Measurements from ENCODE around the gene CCDC171.
"Not testable (repeated sequence)": the region's sequence is repeated elsewhere in the genome, so short reads cannot be mapped to it uniquely, and the experiment has no call there.

The CCDC171 gene

GRCh38 chr9:15693701-15694100 is 140.9 kb downstream of the CCDC171 start:
- Histone ChIP-seq H3K4me1 (ENCODE audit: control insufficient read depth in 5 of 5, insufficient read depth in 5 of 5, low read length in 5 of 5) (no peaks in the 10 kb centered on the region), H3K27ac (ENCODE audit: low read depth, low read length) (no peak overlapping the region), H3K36me3 (ENCODE audit: control insufficient read depth in 5 of 5, insufficient read depth in 5 of 5, low read length in 5 of 5) (peaks cover 0 to 3% (median 0%) of the 10 kb centered on the region in 5 donors), H3K27me3 (ENCODE audit: control insufficient read depth in 5 of 5, insufficient read depth in 4 of 5, low read length in 5 of 5) (no peaks in the 10 kb centered on the region), H3K4me3 (ENCODE audit: low read depth in 1 of 5, low read length in 5 of 5) (no peak overlapping the region), H3K9ac (ENCODE audit: low read length in 5 of 5) (no peak overlapping the region), H3K9me3 (ENCODE audit: control insufficient read depth in 5 of 5, low read length in 5 of 5) (peaks cover 0 to 8% (median 0%) of the 10 kb centered on the region in 5 donors)

GRCh38 chr9:15696979-15697378 is 144.1 kb downstream of the CCDC171 start:
- Histone ChIP-seq H3K27ac (ENCODE audit: low read depth, low read length) (no peak overlapping the region), H3K9ac (ENCODE audit: low read length in 5 of 5) (no peak overlapping the region), H3K9me3 (ENCODE audit: control insufficient read depth in 5 of 5, low read length in 5 of 5) (no peaks in the 10 kb centered on the region), H3K4me1 (ENCODE audit: control insufficient read depth in 5 of 5, insufficient read depth in 5 of 5, low read length in 5 of 5) (no peaks in the 10 kb centered on the region), H3K27me3 (ENCODE audit: control insufficient read depth in 5 of 5, insufficient read depth in 4 of 5, low read length in 5 of 5) (no peaks in the 10 kb centered on the region), H3K36me3 (ENCODE audit: control insufficient read depth in 5 of 5, insufficient read depth in 5 of 5, low read length in 5 of 5) (peaks cover 0 to 3% (median 0%) of the 10 kb centered on the region in 5 donors), H3K4me3 (ENCODE audit: low read depth in 1 of 5, low read length in 5 of 5) (no peak overlapping the region)

DNA sequence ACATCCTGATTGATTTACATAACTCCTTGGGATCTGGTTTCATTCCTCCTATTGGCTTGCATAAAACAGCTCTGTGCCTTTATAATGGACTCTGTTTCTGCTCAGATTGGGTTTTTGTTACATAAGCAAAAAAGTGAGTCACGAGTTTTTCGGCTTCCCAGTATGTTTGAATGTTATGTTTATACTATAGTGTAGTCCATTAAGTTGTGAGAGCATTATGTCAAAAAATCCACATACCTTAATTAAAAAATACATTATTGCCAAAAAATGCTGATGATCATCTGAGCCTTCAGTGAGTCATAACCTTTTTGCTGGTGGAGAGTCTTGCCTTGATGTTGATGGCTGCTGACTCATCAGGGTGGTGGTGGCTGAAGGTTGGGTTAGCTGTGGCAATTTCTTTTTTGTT is 144.6 kb downstream of the CCDC171 start:
- H3K36me3 ChIP-seq (ENCODE audit: control insufficient read depth in 5 of 5, insufficient read depth in 5 of 5, low read length in 5 of 5), result peaks cover 0 to 3% (median 0%) of the 10 kb centered on the region in 5 donors
- H3K27ac ChIP-seq (ENCODE audit: low read depth, low read length), result no peak overlapping the region
- no peak overlapping the region for H3K9ac ChIP-seq (ENCODE audit: low read length in 5 of 5)
- H3K9me3 ChIP-seq (ENCODE audit: control insufficient read depth in 5 of 5, low read length in 5 of 5), result no peaks in the 10 kb centered on the region
- no peak overlapping the region for H3K4me3 ChIP-seq (ENCODE audit: low read depth in 1 of 5, low read length in 5 of 5)
- no peaks in the 10 kb centered on the region for H3K4me1 ChIP-seq (ENCODE audit: control insufficient read depth in 5 of 5, insufficient read depth in 5 of 5, low read length in 5 of 5)
- no peaks in the 10 kb centered on the region for H3K27me3 ChIP-seq (ENCODE audit: control insufficient read depth in 5 of 5, insufficient read depth in 4 of 5, low read length in 5 of 5)

DNA sequence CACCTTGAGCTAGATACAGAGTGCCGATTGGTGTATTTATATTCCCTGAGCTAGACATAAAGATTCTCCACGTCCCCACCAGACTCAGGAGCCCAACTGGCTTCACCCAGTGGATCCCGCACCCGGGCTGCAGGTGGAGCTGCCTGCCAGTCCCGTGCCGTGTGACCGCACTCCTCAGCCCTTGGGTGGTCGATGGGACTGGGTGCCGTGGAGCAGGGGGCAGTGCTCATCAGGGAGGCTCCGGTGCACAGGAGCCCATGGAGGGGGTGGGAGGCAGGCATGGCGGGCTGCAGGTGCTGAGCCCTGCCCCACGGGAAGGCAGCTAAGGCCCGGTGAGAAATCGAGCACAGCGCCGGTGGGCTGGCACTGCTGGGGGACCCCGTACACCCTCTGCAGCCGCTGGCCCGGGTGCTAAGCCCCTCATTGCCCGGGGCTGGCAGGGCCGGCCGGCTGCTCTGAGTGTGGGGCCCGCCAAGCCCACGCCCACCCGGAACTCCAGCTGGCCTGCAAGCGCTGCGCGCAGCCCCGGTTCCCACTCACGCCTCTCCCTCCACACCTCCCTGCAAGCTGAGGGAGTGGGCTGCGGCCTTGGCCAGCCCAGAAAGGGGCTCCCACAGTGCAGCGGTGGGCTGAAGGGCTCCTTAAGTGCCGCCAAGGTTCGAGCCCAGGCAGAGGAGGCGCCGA is 147.2 kb downstream of the CCDC171 start:
- H3K9ac ChIP-seq (ENCODE audit: low read length in 5 of 5); H3K27ac ChIP-seq (ENCODE audit: low read depth, low read length); H3K36me3 ChIP-seq (ENCODE audit: control insufficient read depth in 5 of 5, insufficient read depth in 5 of 5, low read length in 5 of 5); H3K27me3 ChIP-seq (ENCODE audit: control insufficient read depth in 5 of 5, insufficient read depth in 4 of 5, low read length in 5 of 5); H3K9me3 ChIP-seq (ENCODE audit: control insufficient read depth in 5 of 5, low read length in 5 of 5); H3K4me3 ChIP-seq (ENCODE audit: low read depth in 1 of 5, low read length in 5 of 5); H3K4me1 ChIP-seq (ENCODE audit: control insufficient read depth in 5 of 5, insufficient read depth in 5 of 5, low read length in 5 of 5): not testable (repeated sequence)

DNA sequence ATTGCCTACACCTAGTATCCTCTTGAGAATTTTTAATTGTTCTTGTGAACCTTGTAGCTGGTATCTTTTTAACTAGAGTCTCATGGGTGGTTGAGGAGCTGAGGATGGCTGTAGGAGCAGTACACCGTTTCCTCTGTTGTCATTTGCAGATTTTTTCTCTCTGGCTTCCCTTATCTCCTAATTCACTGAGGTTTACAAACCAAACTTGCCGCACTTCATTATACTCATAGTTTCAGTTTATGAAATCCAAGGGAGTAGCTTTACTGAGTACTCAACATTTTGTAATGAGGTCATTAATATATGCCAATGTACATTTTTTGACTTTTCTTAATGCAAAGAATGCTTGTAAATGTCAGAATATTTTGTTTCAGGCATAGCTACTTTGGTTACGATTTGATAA is 154.2 kb downstream of the CCDC171 start:
- Histone ChIP-seq H3K9me3 (ENCODE audit: control insufficient read depth in 5 of 5, low read length in 5 of 5) (no peaks in the 10 kb centered on the region), H3K27me3 (ENCODE audit: control insufficient read depth in 5 of 5, insufficient read depth in 4 of 5, low read length in 5 of 5) (no peaks in the 10 kb centered on the region), H3K4me1 (ENCODE audit: control insufficient read depth in 5 of 5, insufficient read depth in 5 of 5, low read length in 5 of 5) (no peaks in the 10 kb centered on the region), H3K9ac (ENCODE audit: low read length in 5 of 5) (no peak overlapping the region), H3K4me3 (ENCODE audit: low read depth in 1 of 5, low read length in 5 of 5) (no peak overlapping the region), H3K27ac (ENCODE audit: low read depth, low read length) (no peak overlapping the region), H3K36me3 (ENCODE audit: control insufficient read depth in 5 of 5, insufficient read depth in 5 of 5, low read length in 5 of 5) (no peaks in the 10 kb centered on the region)

DNA sequence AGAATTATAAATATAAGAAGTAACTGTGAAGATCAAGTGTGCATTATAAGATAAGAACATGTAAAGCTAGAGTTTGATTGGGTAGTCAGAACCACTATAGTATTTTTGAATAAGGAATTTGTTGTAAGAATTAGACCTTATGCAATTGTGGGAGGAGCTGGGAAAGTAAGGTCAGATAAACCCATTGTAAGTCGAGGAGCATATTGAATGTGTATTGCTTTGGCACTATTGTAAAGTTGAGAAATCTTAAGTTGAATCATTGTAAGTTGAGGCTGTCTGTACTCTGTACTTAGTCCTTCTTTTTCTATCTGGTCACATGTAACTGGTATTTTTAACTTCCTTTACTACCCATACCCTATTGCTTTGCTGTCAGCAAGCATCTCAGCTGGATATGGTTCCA is 158.7 kb downstream of the CCDC171 start:
- no peaks in the 10 kb centered on the region for H3K27me3 ChIP-seq (ENCODE audit: control insufficient read depth in 5 of 5, insufficient read depth in 4 of 5, low read length in 5 of 5)
- no peak overlapping the region for H3K27ac ChIP-seq (ENCODE audit: low read depth, low read length)
- H3K4me3 ChIP-seq (ENCODE audit: low read depth in 1 of 5, low read length in 5 of 5), result no peak overlapping the region
- no peaks in the 10 kb centered on the region for H3K36me3 ChIP-seq (ENCODE audit: control insufficient read depth in 5 of 5, insufficient read depth in 5 of 5, low read length in 5 of 5)
- no peaks in the 10 kb centered on the region for H3K9me3 ChIP-seq (ENCODE audit: control insufficient read depth in 5 of 5, low read length in 5 of 5)
- no peak overlapping the region for H3K9ac ChIP-seq (ENCODE audit: low read length in 5 of 5)
- no peaks in the 10 kb centered on the region for H3K4me1 ChIP-seq (ENCODE audit: control insufficient read depth in 5 of 5, insufficient read depth in 5 of 5, low read length in 5 of 5)

- Histone ChIP-seq H3K9me3 (ENCODE audit: control insufficient read depth in 5 of 5, low read length in 5 of 5) (no peaks in the 10 kb centered on the region), H3K27ac (ENCODE audit: low read depth, low read length) (no peak overlapping the region), H3K36me3 (ENCODE audit: control insufficient read depth in 5 of 5, insufficient read depth in 5 of 5, low read length in 5 of 5) (no peaks in the 10 kb centered on the region), H3K4me3 (ENCODE audit: low read depth in 1 of 5, low read length in 5 of 5) (no peak overlapping the region), H3K9ac (ENCODE audit: low read length in 5 of 5) (no peak overlapping the region), H3K4me1 (ENCODE audit: control insufficient read depth in 5 of 5, insufficient read depth in 5 of 5, low read length in 5 of 5) (no peaks in the 10 kb centered on the region), H3K27me3 (ENCODE audit: control insufficient read depth in 5 of 5, insufficient read depth in 4 of 5, low read length in 5 of 5) (no peaks in the 10 kb centered on the region)
These were observed 159.1 kb downstream of the CCDC171 start for GRCh38 chr9:15711931-15712330.

DNA sequence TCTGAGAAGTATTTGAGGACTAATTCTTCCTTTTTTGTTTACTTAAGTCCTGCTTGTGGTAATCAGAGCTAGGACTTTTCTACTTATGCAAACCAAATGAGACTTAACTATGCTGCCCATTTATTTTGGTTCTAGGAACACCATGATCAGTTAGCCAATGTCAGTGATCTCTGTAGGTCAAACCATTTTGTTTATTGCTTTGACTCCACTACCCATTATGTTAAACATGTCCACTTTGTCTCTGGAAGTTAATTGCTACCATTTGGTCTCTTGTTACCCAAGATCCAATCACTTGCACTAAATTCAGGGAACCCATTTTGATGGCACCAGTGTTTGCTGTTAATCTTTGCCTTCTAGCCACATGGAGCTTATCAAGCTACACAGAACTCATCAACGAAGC is 161.9 kb downstream of the CCDC171 start:
- H3K4me3 ChIP-seq (ENCODE audit: low read depth in 1 of 5, low read length in 5 of 5), result no peak overlapping the region

DNA sequence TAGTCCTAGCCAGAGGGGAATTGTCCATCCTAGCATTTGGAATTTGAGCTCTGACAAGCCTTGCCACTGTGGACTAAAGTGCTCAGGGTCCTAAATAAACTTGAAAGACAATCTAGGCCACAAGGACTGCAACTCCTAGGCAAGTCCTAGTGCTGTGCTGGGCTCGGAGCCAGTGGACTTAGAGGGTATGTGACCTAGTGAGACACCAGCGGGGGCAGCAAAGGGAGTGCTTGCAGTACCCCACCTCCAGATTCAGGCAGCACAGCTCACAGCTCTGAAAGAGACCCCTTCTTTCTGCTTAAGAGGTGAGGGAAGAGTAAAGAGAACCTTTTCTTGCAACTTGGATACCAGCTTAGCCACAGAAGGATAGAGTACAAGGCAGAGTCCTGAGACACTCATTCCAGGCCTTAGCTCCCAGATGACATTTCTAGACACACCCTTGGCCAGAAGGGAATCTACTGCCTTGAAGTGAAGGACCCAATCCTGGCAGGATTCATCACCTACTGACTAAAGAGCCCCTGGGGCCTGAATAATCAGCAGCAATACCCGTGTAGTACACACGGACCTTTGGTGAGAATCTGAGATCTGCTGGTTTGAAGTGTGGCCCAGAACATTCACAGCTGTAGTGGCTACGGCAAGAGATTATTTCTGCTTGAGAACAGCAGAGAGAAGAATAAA is 164.6 kb downstream of the CCDC171 start:
- Histone ChIP-seq H3K36me3 (ENCODE audit: control insufficient read depth in 5 of 5, insufficient read depth in 5 of 5, low read length in 5 of 5) (no peaks in the 10 kb centered on the region), H3K4me1 (ENCODE audit: control insufficient read depth in 5 of 5, insufficient read depth in 5 of 5, low read length in 5 of 5) (no peaks in the 10 kb centered on the region), H3K9me3 (ENCODE audit: control insufficient read depth in 5 of 5, low read length in 5 of 5) (no peaks in the 10 kb centered on the region), H3K27me3 (ENCODE audit: control insufficient read depth in 5 of 5, insufficient read depth in 4 of 5, low read length in 5 of 5) (no peaks in the 10 kb centered on the region), H3K27ac (ENCODE audit: low read depth, low read length) (no peak overlapping the region), H3K9ac (ENCODE audit: low read length in 5 of 5) (no peak overlapping the region), H3K4me3 (ENCODE audit: low read depth in 1 of 5, low read length in 5 of 5) (no peak overlapping the region)

More for the DNA sequence above, 161.9 kb downstream of the CCDC171 start:
- Histone ChIP-seq H3K9ac (ENCODE audit: low read length in 5 of 5) (no peak overlapping the region), H3K27me3 (ENCODE audit: control insufficient read depth in 5 of 5, insufficient read depth in 4 of 5, low read length in 5 of 5) (no peaks in the 10 kb centered on the region), H3K9me3 (ENCODE audit: control insufficient read depth in 5 of 5, low read length in 5 of 5) (no peaks in the 10 kb centered on the region), H3K36me3 (ENCODE audit: control insufficient read depth in 5 of 5, insufficient read depth in 5 of 5, low read length in 5 of 5) (no peaks in the 10 kb centered on the region), H3K4me1 (ENCODE audit: control insufficient read depth in 5 of 5, insufficient read depth in 5 of 5, low read length in 5 of 5) (no peaks in the 10 kb centered on the region), H3K27ac (ENCODE audit: low read depth, low read length) (no peak overlapping the region)

DNA sequence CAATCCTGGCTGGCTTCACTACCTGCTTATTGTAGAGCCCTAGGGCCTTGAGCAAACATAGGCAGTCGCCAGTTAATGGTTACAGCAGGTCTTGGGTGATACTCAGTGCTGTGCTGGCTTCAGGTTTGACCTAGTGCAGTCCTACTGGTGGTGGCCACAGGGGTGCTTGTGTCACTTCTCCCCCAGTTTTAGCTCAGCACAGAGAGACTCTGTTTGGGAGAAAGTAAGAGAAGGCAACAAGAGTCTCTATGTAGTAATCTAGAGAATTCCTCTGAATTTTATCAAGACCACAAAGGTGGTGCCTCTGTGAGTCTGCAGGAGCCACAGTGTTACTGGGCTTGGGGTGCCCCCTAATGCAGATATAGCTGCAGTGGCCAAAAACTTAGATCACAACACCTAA is 165.6 kb downstream of the CCDC171 start:
- H3K27me3 ChIP-seq (ENCODE audit: control insufficient read depth in 5 of 5, insufficient read depth in 4 of 5, low read length in 5 of 5), result no peaks in the 10 kb centered on the region
- H3K36me3 ChIP-seq (ENCODE audit: control insufficient read depth in 5 of 5, insufficient read depth in 5 of 5, low read length in 5 of 5), result no peaks in the 10 kb centered on the region
- H3K9ac ChIP-seq (ENCODE audit: low read length in 5 of 5), result no peak overlapping the region
- H3K4me3 ChIP-seq (ENCODE audit: low read depth in 1 of 5, low read length in 5 of 5), result no peak overlapping the region
- H3K9me3 ChIP-seq (ENCODE audit: control insufficient read depth in 5 of 5, low read length in 5 of 5), result no peaks in the 10 kb centered on the region
- no peak overlapping the region for H3K27ac ChIP-seq (ENCODE audit: low read depth, low read length)
- H3K4me1 ChIP-seq (ENCODE audit: control insufficient read depth in 5 of 5, insufficient read depth in 5 of 5, low read length in 5 of 5), result no peaks in the 10 kb centered on the region

Data from subcutaneous abdominal adipose tissue (tissue), 5 donors.